H9 (cell line): ENCODE data around the gene CAVIN3. TPM values are rescaled to one million over a fixed set of nuclear protein-coding genes. Genes with fewer than 3 reads are reported as not detected.

ENCODE experiments used
- DNase-seq: peaks from one replicate; pipeline ENCODE4 v3.0.0-alpha.2; 2017
- H2AFZ ChIP-seq: one replicate; pipeline ENCODE4 v1.6.1; 2013; ENCODE audit warnings: mild to moderate bottlenecking, low read length, control low read depth, moderate library complexity
- H2AK5ac ChIP-seq: 2 replicates; pipeline ENCODE4 v1.6.1; 2013; ENCODE audit warnings: low read length, control low read depth, mixed read lengths; ENCODE audit not compliant: insufficient read length
- H2BK120ac ChIP-seq: one replicate; pipeline ENCODE4 v1.6.1; 2013; ENCODE audit warnings: low read depth, mild to moderate bottlenecking, low read length, control low read depth, inconsistent platforms; ENCODE audit not compliant: poor library complexity, severe bottlenecking
- H2BK12ac ChIP-seq: 2 replicates; pipeline ENCODE4 v1.6.1; 2013; ENCODE audit warnings: low read length, control low read depth, mixed read lengths, low read depth; ENCODE audit not compliant: insufficient read length
- H2BK15ac ChIP-seq: 2 replicates; pipeline ENCODE4 v1.6.1; 2013; ENCODE audit warnings: low read depth, low read length, control low read depth
- H2BK20ac ChIP-seq: one replicate; pipeline ENCODE4 v1.6.1; 2013; ENCODE audit warnings: low read depth, mild to moderate bottlenecking, low read length, control low read depth, inconsistent platforms; ENCODE audit not compliant: poor library complexity, severe bottlenecking
- H2BK5ac ChIP-seq: 2 replicates; pipeline ENCODE4 v1.6.1; 2013; ENCODE audit warnings: low read length, control low read depth, mixed read lengths; ENCODE audit not compliant: insufficient read length
- H3K14ac ChIP-seq: 2 replicates; pipeline ENCODE4 v1.6.1; 2013; ENCODE audit warnings: low read length, control low read depth; ENCODE audit not compliant: insufficient read depth
- H3K18ac ChIP-seq: 2 replicates; pipeline ENCODE4 v1.6.1; 2013; ENCODE audit warnings: low read depth, mild to moderate bottlenecking, mixed read lengths, low read length, control low read depth; ENCODE audit not compliant: insufficient read length
- H3K23ac ChIP-seq: 2 replicates; pipeline ENCODE4 v1.6.1; 2013; ENCODE audit warnings: low read length, control low read depth, mixed read lengths, low read depth; ENCODE audit not compliant: insufficient read length
- H3K23me2 ChIP-seq: 2 replicates; pipeline ENCODE4 v1.6.1; 2013; ENCODE audit warnings: low read depth, mild to moderate bottlenecking, mixed read lengths, low read length, control low read depth; ENCODE audit not compliant: insufficient read length, poor library complexity, severe bottlenecking
- H3K27ac ChIP-seq: 2 replicates; pipeline ENCODE4 v1.5.1; 2013; ENCODE audit warnings: low read length, control low read depth, mixed read lengths, low read depth; ENCODE audit not compliant: insufficient read length
- H3K27me3 ChIP-seq: 2 replicates; pipeline ENCODE4 v1.6.1; 2013; ENCODE audit warnings: low read length, control low read depth, inconsistent platforms; ENCODE audit not compliant: insufficient read depth
- H3K4ac ChIP-seq: 2 replicates; pipeline ENCODE4 v1.6.1; 2013; ENCODE audit warnings: low read depth, mild to moderate bottlenecking, control low read depth, inconsistent platforms, low read length, moderate library complexity
- H3K4me1 ChIP-seq: 2 replicates; pipeline ENCODE4 v1.6.1; 2013; ENCODE audit warnings: low read length, control low read depth, inconsistent platforms; ENCODE audit not compliant: insufficient read depth
- H3K4me2 ChIP-seq: 2 replicates; pipeline ENCODE4 v1.6.1; 2013; ENCODE audit warnings: low read length, control low read depth, mixed read lengths; ENCODE audit not compliant: insufficient read length, insufficient read depth
- H3K56ac ChIP-seq: 2 replicates; pipeline ENCODE4 v1.6.1; 2013; ENCODE audit warnings: low read depth, mild to moderate bottlenecking, mixed read lengths, low read length, control low read depth; ENCODE audit not compliant: insufficient read length
- H3K79me1 ChIP-seq: 2 replicates; pipeline ENCODE4 v1.6.1; 2013; ENCODE audit warnings: low read depth, mild to moderate bottlenecking, moderate library complexity, low read length, control low read depth, inconsistent platforms; ENCODE audit not compliant: insufficient read depth, poor library complexity, severe bottlenecking
- H3K79me2 ChIP-seq: 2 replicates; pipeline ENCODE4 v1.6.1; 2013; ENCODE audit warnings: low read length, control low read depth, inconsistent platforms; ENCODE audit not compliant: insufficient read depth
- H3K9ac ChIP-seq: 2 replicates; pipeline ENCODE4 v1.6.1; 2013; ENCODE audit warnings: low read length, control low read depth, mixed read lengths; ENCODE audit not compliant: insufficient read length; ENCODE audit errors: extremely low read depth
- H3K9me3 ChIP-seq: one replicate; pipeline ENCODE4 v1.6.1; 2013; ENCODE audit warnings: low read depth, low read length, inconsistent platforms; ENCODE audit not compliant: control insufficient read depth
- H3T11ph ChIP-seq: one replicate; pipeline ENCODE4 v1.6.1; 2013; ENCODE audit warnings: mild to moderate bottlenecking, low read length, control low read depth, inconsistent platforms
- H4K20me1 ChIP-seq: one replicate; pipeline ENCODE4 v1.6.1; 2013; ENCODE audit not compliant: control insufficient read depth, insufficient read length, insufficient read depth
- H4K5ac ChIP-seq: 2 replicates; pipeline ENCODE4 v1.6.1; 2013; ENCODE audit warnings: low read depth, mild to moderate bottlenecking, mixed read lengths, low read length, control low read depth; ENCODE audit not compliant: insufficient read length
- H4K8ac ChIP-seq: replicated peaks from 2 replicates; pipeline ENCODE4 v1.6.1; 2013; ENCODE audit warnings: low read length, control low read depth, mixed read lengths, low read depth; ENCODE audit not compliant: insufficient read length
- H4K91ac ChIP-seq: 2 replicates; pipeline ENCODE4 v1.6.1; 2013; ENCODE audit warnings: low read depth, mild to moderate bottlenecking, moderate library complexity, mixed read lengths, low read length, control low read depth; ENCODE audit not compliant: insufficient read length
- H3K27ac Mint-ChIP-seq, 3 experiments: 2 replicates in 2 of 3; 3 replicates in 1 of 3; pipeline ENCODE4 v1.8.0; 2020 to 2021; ENCODE audit warnings: mixed read lengths in 3 of 3, mild to moderate bottlenecking in 1 of 3, moderate library complexity in 1 of 3
- H3K27me3 Mint-ChIP-seq: 2 replicates; pipeline ENCODE4 v1.8.0; 2021; ENCODE audit warnings: low read depth, mild to moderate bottlenecking, moderate library complexity, mixed read lengths
- H3K36me3 Mint-ChIP-seq, 3 experiments: 2 replicates in 2 of 3; 3 replicates in 1 of 3; pipeline ENCODE4 v1.8.0; 2020 to 2021; ENCODE audit warnings: low read depth in 3 of 3, mixed read lengths in 3 of 3; ENCODE audit not compliant: insufficient read depth in 1 of 3
- H3K4me1 Mint-ChIP-seq, 2 experiments: 2 replicates each; pipeline ENCODE4 v1.8.0; 2020; ENCODE audit warnings: mixed read lengths in 2 of 2
- H3K4me3 Mint-ChIP-seq, 2 experiments: 2 replicates in 1 of 2; 3 replicates in 1 of 2; pipeline ENCODE4 v1.8.0; 2020 to 2021; ENCODE audit warnings: mild to moderate bottlenecking in 2 of 2, mixed read lengths in 2 of 2, moderate library complexity in 1 of 2
- H3K9me3 Mint-ChIP-seq, 2 experiments: 2 replicates in 1 of 2; 3 replicates in 1 of 2; pipeline ENCODE4 v1.8.0; 2020; ENCODE audit warnings: mild to moderate bottlenecking in 2 of 2, mixed read lengths in 2 of 2, moderate library complexity in 1 of 2
- CTCF ChIP-seq: fragments of 200-600 bp; sonication (generic); conservative IDR thresholded peaks from 3 replicates; pipeline ENCODE4 v1.8.0; 2021; ENCODE audit warnings: antibody characterized with exemption, mild to moderate bottlenecking
- WGBS: extraction: QIAGEN DNeasy Blood & Tissue Kit; methylation state at CpG from one replicate; pipeline ENCODE4 v1.1.7; 2013; ENCODE audit warnings: missing lambda C conversion rate, low lambda C conversion rate, mixed read lengths; ENCODE audit not compliant: insufficient read length; ENCODE audit errors: extremely low coverage; 5-methylcytosine and 5-hydroxymethylcytosine counted together
- total RNA-seq: library from RNA; stranded (reverse); gene quantifications from 2 replicates; pipeline ENCODE4 v1.2.1, GENCODE V29; 2021

Gene CAVIN3
- total RNA-seq, 1 experiment from 2014 or later = 60.0 TPM

- no peak for DNase-seq
- Histone ChIP-seq H3K23me2 (no peaks in the 10 kb centered on the region), H2BK12ac (no peak overlapping the region), H3K4ac (no peak overlapping the region), H3K27me3 (no peaks in the 10 kb centered on the region), H3K79me2 (no peaks in the 10 kb centered on the region), H3K23ac (no peak overlapping the region), H4K8ac (no peak overlapping the region), H3K18ac (no peak overlapping the region), H3K27ac (no peak overlapping the region), H3T11ph (no peak overlapping the region), H4K91ac (no peak overlapping the region), H2AFZ (no peak overlapping the region), H2AK5ac (no peak overlapping the region), H3K4me1 (no peaks in the 10 kb centered on the region), H2BK5ac (no peak overlapping the region), H3K4me2 (no peak overlapping the region), H3K79me1 (no peaks in the 10 kb centered on the region), H4K20me1 (no peaks in the 10 kb centered on the region), H3K14ac (no peak overlapping the region), H2BK20ac (no peak overlapping the region), H2BK120ac (no peak overlapping the region), H3K56ac (no peak overlapping the region), H2BK15ac (no peak overlapping the region), H4K5ac (no peak overlapping the region), H3K9ac (no peak overlapping the region), H3K9me3 (no peaks in the 10 kb centered on the region)
- no peak overlapping the region for H3K27ac Mint-ChIP-seq
- no peak overlapping the region for H3K4me3 Mint-ChIP-seq
- peaks cover 68% of the 10 kb centered on the region for H3K27me3 Mint-ChIP-seq
- no peaks in the 10 kb centered on the region; a peak in 2 of 5 replicates for H3K9me3 Mint-ChIP-seq
- TF ChIP-seq CTCF = no peak
- peaks cover 11 to 14% of the 10 kb centered on the region in 2 experiments for H3K4me1 Mint-ChIP-seq
- peaks cover 0 to 17% (median 0%) of the 10 kb centered on the region in 3 experiments; a peak in 4 of 7 replicates for H3K36me3 Mint-ChIP-seq
- WGBS = no CpG with 5 or more reads among the region's 4 CpGs
Observed at GRCh38 chr11:6273188-6273587, 47.1 kb downstream of the CAVIN3 start.
